Omental fat pad (tissue), 4 donors: ENCODE results near the gene AHCYL1. TPM values are rescaled to one million over a fixed set of nuclear protein-coding genes. Genes with fewer than 3 reads are reported as not detected.

ENCODE experiments used
- ATAC-seq: fragments of 150-250 bp; one replicate; pipeline ENCODE4 v1.9.1; 2016; ENCODE audit warnings: mild to moderate bottlenecking, moderate library complexity; ENCODE audit not compliant: low FRiP score
- DNase-seq: peaks from one replicate; pipeline ENCODE4 v3.0.0-alpha.2; 2019; ENCODE audit warnings: low spot score
- total RNA-seq, 4 donors: library from RNA; depleted of rRNA; stranded (reverse); fragments of >200 nt; gene quantifications; one replicate each; pipeline ENCODE4 v1.1.0, GENCODE V29; 2016
- TF ChIP-seq, protein P1 (sequence below), 3 donors: fragments of 450-650 bp; IDR thresholded peaks; one replicate each; pipeline ENCODE4 v1.5.1; 2016 to 2017; ENCODE audit warnings: antibody characterized with exemption in 3 of 3, mild to moderate bottlenecking in 3 of 3, moderate library complexity in 2 of 3

The AHCYL1 gene
- total RNA-seq, 4 donors from 2014 or later, result 76.0 to 107 (median 95.8) TPM

DNA sequence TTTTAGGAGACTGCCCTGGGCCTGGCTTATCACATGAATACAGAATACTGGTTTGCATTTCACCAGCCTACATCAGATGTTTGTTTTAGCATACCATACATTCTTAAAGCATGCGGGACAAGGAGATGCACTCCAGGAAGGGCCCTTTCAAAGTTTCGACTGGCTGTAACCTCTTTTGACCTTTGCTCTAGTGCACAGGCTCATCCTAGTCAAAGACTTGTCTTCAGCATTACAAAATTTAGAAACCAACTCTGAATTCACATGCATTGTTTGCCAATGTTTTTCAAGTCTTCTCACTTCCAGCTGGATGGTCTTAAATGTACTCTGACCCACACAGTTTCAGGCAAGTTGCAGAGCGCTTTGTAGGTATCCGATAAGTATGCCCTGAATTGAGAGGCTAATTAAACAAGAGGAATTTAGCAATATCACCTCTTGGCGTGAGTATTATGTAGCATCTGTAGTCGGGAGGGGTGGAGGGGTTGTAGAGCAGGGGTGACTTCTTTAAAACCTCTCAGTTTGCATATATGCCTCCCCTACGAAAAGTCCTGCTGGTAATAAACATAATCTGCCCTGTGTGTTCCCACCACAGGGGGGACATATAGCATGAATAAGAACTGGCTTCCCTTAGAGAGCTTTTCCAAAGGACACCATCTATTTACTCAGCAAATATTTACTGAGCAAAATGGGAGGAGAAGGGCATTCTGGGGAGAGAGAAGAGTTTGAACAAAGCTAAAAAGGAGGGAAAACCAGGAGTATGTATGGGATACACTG lies 24.4 kb upstream of the AHCYL1 start:
- DNase-seq (no peak), ATAC-seq (peak; percentile 44)
- TF ChIP-seq, protein P1, sequence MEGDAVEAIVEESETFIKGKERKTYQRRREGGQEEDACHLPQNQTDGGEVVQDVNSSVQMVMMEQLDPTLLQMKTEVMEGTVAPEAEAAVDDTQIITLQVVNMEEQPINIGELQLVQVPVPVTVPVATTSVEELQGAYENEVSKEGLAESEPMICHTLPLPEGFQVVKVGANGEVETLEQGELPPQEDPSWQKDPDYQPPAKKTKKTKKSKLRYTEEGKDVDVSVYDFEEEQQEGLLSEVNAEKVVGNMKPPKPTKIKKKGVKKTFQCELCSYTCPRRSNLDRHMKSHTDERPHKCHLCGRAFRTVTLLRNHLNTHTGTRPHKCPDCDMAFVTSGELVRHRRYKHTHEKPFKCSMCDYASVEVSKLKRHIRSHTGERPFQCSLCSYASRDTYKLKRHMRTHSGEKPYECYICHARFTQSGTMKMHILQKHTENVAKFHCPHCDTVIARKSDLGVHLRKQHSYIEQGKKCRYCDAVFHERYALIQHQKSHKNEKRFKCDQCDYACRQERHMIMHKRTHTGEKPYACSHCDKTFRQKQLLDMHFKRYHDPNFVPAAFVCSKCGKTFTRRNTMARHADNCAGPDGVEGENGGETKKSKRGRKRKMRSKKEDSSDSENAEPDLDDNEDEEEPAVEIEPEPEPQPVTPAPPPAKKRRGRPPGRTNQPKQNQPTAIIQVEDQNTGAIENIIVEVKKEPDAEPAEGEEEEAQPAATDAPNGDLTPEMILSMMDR (IDR thresholded peaks at IDR 0.05), result no peak

DNA sequence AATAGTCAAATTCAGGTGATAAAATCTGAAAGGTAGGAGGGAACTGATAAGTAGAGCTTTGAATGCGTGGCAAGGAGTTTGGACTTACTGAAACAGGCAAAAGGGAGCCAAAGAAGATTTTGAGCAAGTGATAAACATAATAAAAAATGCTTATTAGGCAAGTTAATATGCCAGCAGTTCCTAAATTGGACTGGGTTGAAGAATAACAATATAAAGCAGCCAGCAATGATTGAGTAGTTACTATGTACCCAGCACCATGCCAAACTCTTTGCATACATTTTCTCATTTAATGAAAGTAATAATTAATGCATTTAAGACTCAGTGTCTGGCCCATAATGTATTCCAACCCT lies 23.8 kb upstream of the AHCYL1 start:
- TF ChIP-seq, protein P1 (IDR thresholded peaks at IDR 0.05), result no peak
- no peak for DNase-seq
- ATAC-seq, result no peak

DNA sequence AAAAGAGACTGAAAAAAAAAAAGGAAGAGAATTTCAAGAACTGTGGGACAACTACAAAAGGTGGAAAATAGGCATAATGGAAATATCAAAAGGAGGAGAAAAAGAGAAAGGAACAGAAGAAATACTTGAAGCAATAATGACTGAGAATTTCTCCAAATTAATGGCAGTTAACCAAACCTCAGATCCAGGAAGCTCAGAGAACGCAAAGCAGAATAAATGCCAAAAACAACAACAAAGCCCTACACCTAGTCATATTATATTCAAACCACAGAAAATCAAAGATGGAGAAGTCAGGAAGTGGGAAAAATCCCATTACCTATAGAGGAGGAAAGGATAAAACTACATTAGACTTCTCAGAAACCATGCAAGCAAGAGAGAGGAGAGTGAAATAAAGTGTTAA lies 20.7 kb upstream of the AHCYL1 start:
- no peak for ATAC-seq
- TF ChIP-seq, protein P1 (IDR thresholded peaks at IDR 0.05), result no peak
- no peak for DNase-seq

DNA sequence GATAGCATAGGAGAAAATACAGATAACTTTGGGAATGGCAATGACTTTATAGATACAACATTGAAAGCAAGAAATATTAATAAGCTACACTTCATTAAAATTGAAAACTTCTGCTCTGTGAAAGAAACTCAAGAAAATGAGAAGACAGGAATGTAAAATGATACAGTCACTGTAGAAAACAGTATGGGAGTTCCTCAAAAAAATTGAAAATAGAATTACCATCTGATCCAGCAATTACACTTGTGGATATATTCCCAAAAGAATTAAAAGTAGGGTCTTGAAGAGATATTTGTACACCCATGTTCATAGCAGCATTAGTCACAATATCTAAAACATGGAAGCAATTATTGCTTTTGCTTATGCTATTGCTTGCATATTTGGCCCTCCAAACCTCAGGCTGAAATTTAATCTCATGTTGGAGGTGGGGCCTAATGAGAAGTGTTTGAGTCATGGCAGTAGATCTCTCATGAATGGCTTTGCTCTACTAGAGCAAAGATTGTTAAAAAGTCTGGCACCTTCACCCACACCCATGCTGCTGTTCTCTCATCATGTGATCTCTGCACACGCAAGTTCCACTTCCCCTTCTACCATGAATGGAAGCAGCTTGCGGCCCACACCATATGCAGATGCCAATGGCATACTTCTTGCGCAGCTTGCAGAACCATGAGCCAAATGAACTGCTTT lies 15.3 kb upstream of the AHCYL1 start:
- ATAC-seq (peak; percentile 51), DNase-seq (no peak)
- TF ChIP-seq, protein P1 (IDR thresholded peaks at IDR 0.05), result no peak

DNA sequence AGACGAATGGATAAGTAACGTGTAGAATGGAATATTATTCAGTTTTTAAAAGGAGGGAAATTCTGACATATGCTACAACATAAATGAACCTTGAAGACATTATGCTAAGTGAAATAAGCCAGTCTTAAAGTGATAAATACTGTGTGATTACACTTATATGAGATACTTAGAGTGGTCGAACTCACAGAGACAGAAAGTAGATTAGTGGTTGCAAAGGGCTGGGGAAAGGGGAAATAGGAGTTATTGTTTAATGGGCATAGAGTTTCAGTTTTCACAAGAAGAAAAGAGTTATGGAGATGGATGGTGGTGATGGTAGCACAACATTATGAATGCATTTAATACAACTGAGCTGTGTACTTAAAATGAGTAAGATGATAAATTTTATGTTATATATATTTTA lies 14.7 kb upstream of the AHCYL1 start:
- ATAC-seq, result no peak
- TF ChIP-seq, protein P1 (IDR thresholded peaks at IDR 0.05), result no peak

DNA sequence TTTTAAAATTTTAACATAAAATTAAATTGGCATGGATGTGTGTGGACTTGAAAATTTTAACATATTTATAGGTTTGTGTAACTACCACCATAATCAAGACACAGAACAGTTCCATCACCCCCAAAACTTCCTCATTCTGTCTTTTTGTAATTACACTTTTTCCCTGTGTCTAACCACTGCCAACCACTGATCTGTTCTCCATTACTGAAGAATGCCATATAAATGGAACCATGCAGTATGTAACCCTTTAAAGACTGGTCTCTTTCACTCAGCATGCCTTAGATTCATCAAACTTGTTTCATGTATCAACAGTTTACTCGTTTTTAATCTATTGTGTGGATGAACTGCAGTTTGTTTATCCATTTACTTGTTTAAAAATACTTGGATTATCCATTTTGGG lies 13.0 kb upstream of the AHCYL1 start:
- DNase-seq (no peak), ATAC-seq (no peak)
- TF ChIP-seq, protein P1 (IDR thresholded peaks at IDR 0.05), result no peak

More for the DNA sequence above, 14.7 kb upstream of the AHCYL1 start:
- DNase-seq, result no peak

DNA sequence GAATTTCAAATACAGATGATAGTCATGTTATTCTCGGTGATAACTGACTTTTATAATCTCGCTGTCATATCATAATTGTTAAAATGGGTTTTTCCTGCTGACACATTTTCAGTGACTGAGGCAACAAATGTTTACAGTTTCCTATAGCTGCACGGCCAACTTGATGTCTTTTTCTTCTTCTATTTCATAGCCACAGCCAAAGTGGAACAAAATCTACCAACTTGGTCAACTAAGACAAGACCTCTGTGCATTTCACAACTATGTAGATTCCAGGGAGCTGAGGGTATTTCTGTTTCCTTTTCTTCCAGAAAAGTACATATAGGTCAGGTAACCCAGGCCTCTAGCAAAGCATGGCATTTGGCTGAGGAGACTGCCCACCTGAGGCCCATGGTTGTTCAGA lies 10.4 kb upstream of the AHCYL1 start:
- no peak for DNase-seq
- TF ChIP-seq, protein P1 (IDR thresholded peaks at IDR 0.05), result no peak
- no peak for ATAC-seq
